Measurements from ENCODE around the gene C20orf96.

- TF ChIP-seq, protein P1, sequence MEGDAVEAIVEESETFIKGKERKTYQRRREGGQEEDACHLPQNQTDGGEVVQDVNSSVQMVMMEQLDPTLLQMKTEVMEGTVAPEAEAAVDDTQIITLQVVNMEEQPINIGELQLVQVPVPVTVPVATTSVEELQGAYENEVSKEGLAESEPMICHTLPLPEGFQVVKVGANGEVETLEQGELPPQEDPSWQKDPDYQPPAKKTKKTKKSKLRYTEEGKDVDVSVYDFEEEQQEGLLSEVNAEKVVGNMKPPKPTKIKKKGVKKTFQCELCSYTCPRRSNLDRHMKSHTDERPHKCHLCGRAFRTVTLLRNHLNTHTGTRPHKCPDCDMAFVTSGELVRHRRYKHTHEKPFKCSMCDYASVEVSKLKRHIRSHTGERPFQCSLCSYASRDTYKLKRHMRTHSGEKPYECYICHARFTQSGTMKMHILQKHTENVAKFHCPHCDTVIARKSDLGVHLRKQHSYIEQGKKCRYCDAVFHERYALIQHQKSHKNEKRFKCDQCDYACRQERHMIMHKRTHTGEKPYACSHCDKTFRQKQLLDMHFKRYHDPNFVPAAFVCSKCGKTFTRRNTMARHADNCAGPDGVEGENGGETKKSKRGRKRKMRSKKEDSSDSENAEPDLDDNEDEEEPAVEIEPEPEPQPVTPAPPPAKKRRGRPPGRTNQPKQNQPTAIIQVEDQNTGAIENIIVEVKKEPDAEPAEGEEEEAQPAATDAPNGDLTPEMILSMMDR (IDR thresholded peaks at IDR 0.05) = no peak
- no peak for TF ChIP-seq REST (IDR thresholded peaks at IDR 0.05; ENCODE audit: insufficient read depth in 1 of 2, low read depth in 2 of 2, low read length in 1 of 2)
Measured at GRCh38 chr20:276620-277495, 13.7 kb downstream of the C20orf96 start.
